Caco-2 (cell line): ENCODE measurements around the gene SNX4. TPM values are rescaled to one million over a fixed set of nuclear protein-coding genes. Genes with fewer than 3 reads are reported as not detected.

Experiments used
- BruUV-seq: library from RNA; stranded (reverse); fragments of 400-500 nt; replicated peaks from 2 replicates; lab custom pipeline; 2021; lab: Mats Ljungman, UMichigan
- CTCF ChIA-PET: fragments of 300-600 bp; sonication (Branson Sonifier 250); formaldehyde crosslinking; loops from one replicate; lab custom pipeline; 2022; ENCODE audit warnings: antibody characterized with exemption; lab: Charles Lee
- POLR2A ChIA-PET: fragments of 300-600 bp; sonication (Branson Sonifier 250); formaldehyde crosslinking; loops from one replicate; lab custom pipeline; 2022; ENCODE audit warnings: antibody characterized with exemption; lab: Charles Lee
- DNase-seq, 2 experiments: peaks; one replicate each; pipeline versions ENCODE4 v3.0.0 to v3.0.0-alpha.2; 2020 to 2022
- H3K27me3 ChIP-seq: replicated peaks from 2 replicates; pipeline ENCODE4 v1.6.0; 2011; ENCODE audit warnings: low read length; ENCODE audit not compliant: control insufficient read depth, insufficient read depth
- H3K36me3 ChIP-seq: 2 replicates; pipeline ENCODE4 v1.5.1; 2011; ENCODE audit warnings: low read length; ENCODE audit not compliant: control insufficient read depth, insufficient read depth
- H3K4me1 ChIP-seq: fragments of 250-450 bp; sonication (Bioruptor Pico); 2 replicates; pipeline ENCODE4 v1.5.1; 2020; ENCODE audit warnings: mild to moderate bottlenecking
- H3K4me3 ChIP-seq: 2 replicates; pipeline ENCODE4 v1.5.1; 2011; ENCODE audit warnings: low read depth, mild to moderate bottlenecking, control low read depth, low read length
- H3K9me3 ChIP-seq: fragments of 250-450 bp; sonication (Bioruptor Pico); 2 replicates; pipeline ENCODE4 v1.5.1; 2020; ENCODE audit warnings: mild to moderate bottlenecking, moderate library complexity
- H3K27ac Mint-ChIP-seq: one replicate; pipeline ENCODE4 v1.8.0; 2022; ENCODE audit warnings: mixed read lengths; ENCODE audit not compliant: unreplicated experiment
- H3K27me3 Mint-ChIP-seq: one replicate; pipeline ENCODE4 v1.8.0; 2022; ENCODE audit warnings: mixed read lengths; ENCODE audit not compliant: insufficient read depth, unreplicated experiment
- H3K36me3 Mint-ChIP-seq: one replicate; pipeline ENCODE4 v1.8.0; 2022; ENCODE audit warnings: mild to moderate bottlenecking, mixed read lengths; ENCODE audit not compliant: insufficient read depth, unreplicated experiment
- H3K4me1 Mint-ChIP-seq: one replicate; pipeline ENCODE4 v1.8.0; 2022; ENCODE audit warnings: low read depth, mixed read lengths; ENCODE audit not compliant: unreplicated experiment
- H3K4me3 Mint-ChIP-seq: one replicate; pipeline ENCODE4 v1.8.0; 2022; ENCODE audit warnings: mild to moderate bottlenecking, moderate library complexity, mixed read lengths; ENCODE audit not compliant: unreplicated experiment
- H3K9me3 Mint-ChIP-seq: one replicate; pipeline ENCODE4 v1.8.0; 2022; ENCODE audit warnings: mixed read lengths; ENCODE audit not compliant: unreplicated experiment
- intact Hi-C: fragments of 100-400 bp; cut with micrococcal nuclease; formaldehyde crosslinking; loops from one replicate; pipeline ENCODE4 v1.10.0; 2022; ENCODE audit not compliant: unreplicated experiment
- total RNA-seq: library from RNA; stranded (reverse); gene quantifications from 2 replicates; pipeline ENCODE4 v1.2.3, GENCODE V29; 2022
- TF ChIP-seq, protein P1 (sequence below), 2 experiments: fragments of 200-600 bp in 1 of 2; IDR thresholded peaks; 1 replicate in 1 of 2; 2 replicates in 1 of 2; pipeline versions ENCODE4 v1.5.1 to v1.8.0; 2011 to 2022; ENCODE audit warnings: antibody characterized with exemption in 1 of 2, control low read depth in 1 of 2, inconsistent platforms in 1 of 2, low read depth in 1 of 2, low read length in 1 of 2, mild to moderate bottlenecking in 1 of 2, moderate library complexity in 1 of 2; ENCODE audit not compliant: insufficient read depth in 1 of 2, severe bottlenecking in 1 of 2, unreplicated experiment in 1 of 2

Gene SNX4
- total RNA-seq, 1 experiment from 2014 or later = 59.0 TPM

DNA sequence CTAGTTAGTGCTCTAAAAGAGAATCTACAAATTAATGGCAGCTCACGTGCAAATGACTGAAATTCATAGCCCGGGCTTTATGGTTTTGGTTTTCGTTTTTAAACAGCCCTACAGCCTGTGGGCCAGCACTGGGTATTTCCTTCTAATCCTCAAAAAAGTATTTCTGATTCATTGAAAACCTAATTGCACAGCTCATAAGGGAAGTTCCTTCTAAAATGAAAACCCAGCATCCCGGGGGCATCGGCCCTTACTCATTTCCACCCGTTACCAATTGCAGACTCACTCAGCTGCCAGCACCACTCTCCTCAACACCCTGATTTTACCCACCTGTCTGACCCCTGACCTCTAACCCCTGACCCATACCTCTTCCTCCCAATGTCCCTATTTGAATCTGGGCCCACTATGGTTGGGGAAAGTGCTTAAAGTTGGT lies 85.4 kb downstream of the SNX4 start:
- intact Hi-C loops = loop anchor here (5.0 to 10.0 kb wide), 2 partner anchors 220 to 437 kb away; partner anchors contain the start of gene SLC12A8
- no peak overlapping the region for H3K4me3 ChIP-seq
- BruUV-seq = no TSS peak
- no peaks in the 10 kb centered on the region for H3K9me3 ChIP-seq
- H3K36me3 Mint-ChIP-seq = no peaks in the 10 kb centered on the region
- no peaks in the 10 kb centered on the region for H3K27me3 Mint-ChIP-seq
- ChIA-PET POLR2A (no interaction called here), CTCF (no interaction called here)
- H3K27ac Mint-ChIP-seq = no peak overlapping the region
- peaks cover 20% of the 10 kb centered on the region for H3K4me1 Mint-ChIP-seq
- peaks cover 18% of the 10 kb centered on the region for H3K4me1 ChIP-seq
- no peak for DNase-seq
- H3K36me3 ChIP-seq = no peaks in the 10 kb centered on the region
- no peaks in the 10 kb centered on the region for H3K9me3 Mint-ChIP-seq
- H3K27me3 ChIP-seq = no peaks in the 10 kb centered on the region
- no peak overlapping the region for H3K4me3 Mint-ChIP-seq
- TF ChIP-seq, protein P1, sequence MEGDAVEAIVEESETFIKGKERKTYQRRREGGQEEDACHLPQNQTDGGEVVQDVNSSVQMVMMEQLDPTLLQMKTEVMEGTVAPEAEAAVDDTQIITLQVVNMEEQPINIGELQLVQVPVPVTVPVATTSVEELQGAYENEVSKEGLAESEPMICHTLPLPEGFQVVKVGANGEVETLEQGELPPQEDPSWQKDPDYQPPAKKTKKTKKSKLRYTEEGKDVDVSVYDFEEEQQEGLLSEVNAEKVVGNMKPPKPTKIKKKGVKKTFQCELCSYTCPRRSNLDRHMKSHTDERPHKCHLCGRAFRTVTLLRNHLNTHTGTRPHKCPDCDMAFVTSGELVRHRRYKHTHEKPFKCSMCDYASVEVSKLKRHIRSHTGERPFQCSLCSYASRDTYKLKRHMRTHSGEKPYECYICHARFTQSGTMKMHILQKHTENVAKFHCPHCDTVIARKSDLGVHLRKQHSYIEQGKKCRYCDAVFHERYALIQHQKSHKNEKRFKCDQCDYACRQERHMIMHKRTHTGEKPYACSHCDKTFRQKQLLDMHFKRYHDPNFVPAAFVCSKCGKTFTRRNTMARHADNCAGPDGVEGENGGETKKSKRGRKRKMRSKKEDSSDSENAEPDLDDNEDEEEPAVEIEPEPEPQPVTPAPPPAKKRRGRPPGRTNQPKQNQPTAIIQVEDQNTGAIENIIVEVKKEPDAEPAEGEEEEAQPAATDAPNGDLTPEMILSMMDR (IDR thresholded peaks at IDR 0.05; ENCODE audit: insufficient read depth in 1 of 2, low read depth in 1 of 2, low read length in 1 of 2, severe bottlenecking in 1 of 2, unreplicated experiment in 1 of 2) = no peak

DNA sequence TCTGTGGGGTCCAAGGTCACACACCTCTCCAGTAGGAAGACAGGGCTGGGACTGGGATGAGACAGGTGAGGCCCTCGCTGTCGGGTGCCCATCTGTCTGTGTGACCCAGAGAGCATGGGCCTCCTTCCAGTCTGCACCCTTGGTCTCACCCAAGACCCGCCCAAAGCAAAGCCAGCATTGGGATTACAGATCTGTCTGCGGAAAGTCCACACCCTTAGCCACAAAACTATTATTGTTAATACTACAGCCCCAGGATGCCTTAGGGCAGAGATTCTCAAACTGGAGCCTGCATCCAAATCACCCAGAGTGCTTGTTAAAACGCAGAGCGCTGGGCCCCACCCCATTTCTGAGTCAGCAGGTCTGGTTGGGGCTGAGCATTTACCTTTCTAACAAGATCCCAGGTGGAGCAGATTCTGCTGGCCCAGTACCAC lies 86.4 kb downstream of the SNX4 start:
- Mint-ChIP-seq H3K9me3 (no peaks in the 10 kb centered on the region), H3K4me3 (no peak overlapping the region), H3K36me3 (no peaks in the 10 kb centered on the region), H3K27ac (no peak overlapping the region), H3K4me1 (peaks cover 12% of the 10 kb centered on the region), H3K27me3 (no peaks in the 10 kb centered on the region)
- TF ChIP-seq, protein P1 (IDR thresholded peaks at IDR 0.05; ENCODE audit: insufficient read depth in 1 of 2, low read depth in 1 of 2, low read length in 1 of 2, severe bottlenecking in 1 of 2, unreplicated experiment in 1 of 2) = no peak
- Histone ChIP-seq H3K4me1 (peaks cover 8% of the 10 kb centered on the region), H3K27me3 (no peaks in the 10 kb centered on the region), H3K36me3 (no peaks in the 10 kb centered on the region), H3K4me3 (no peak overlapping the region), H3K9me3 (no peaks in the 10 kb centered on the region)
- BruUV-seq = no TSS peak
- intact Hi-C loops = loop anchor here (10.0 kb wide), 1 partner anchor 219 kb away; the partner anchor contains the start of gene SLC12A8
- ChIA-PET POLR2A (no interaction called here), CTCF (no interaction called here)
- no peak for DNase-seq

DNA sequence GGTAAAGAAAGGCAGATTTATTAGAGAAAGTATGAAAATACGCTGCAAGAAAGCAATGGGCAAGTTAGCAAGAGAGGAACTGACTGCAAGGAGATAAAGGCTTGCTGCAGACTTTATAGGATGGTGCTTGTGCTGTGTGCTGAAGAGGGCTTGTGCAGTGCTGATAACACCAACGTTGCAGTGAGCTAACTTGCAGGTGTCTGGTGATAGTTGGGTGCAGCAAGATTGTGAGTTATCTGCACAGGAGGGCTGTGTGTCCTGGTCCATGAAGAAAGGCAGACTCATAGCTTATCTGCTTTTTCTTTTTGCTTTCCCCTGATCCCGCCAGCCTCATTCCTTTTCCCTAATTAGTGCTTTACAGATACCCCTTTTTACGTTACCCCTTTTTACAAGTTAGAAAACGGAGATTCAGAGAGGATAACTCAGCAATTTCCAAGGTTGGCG lies 86.9 kb downstream of the SNX4 start:
- ChIA-PET CTCF (no interaction called here), POLR2A (no interaction called here)
- TF ChIP-seq, protein P1 (IDR thresholded peaks at IDR 0.05; ENCODE audit: insufficient read depth in 1 of 2, low read depth in 1 of 2, low read length in 1 of 2, severe bottlenecking in 1 of 2, unreplicated experiment in 1 of 2) = no peak
- no peaks in the 10 kb centered on the region for H3K9me3 ChIP-seq
- H3K27me3 ChIP-seq = no peaks in the 10 kb centered on the region
- no peaks in the 10 kb centered on the region for H3K36me3 ChIP-seq
- Mint-ChIP-seq H3K4me1 (peaks cover 7% of the 10 kb centered on the region), H3K27me3 (no peaks in the 10 kb centered on the region), H3K9me3 (no peaks in the 10 kb centered on the region), H3K36me3 (no peaks in the 10 kb centered on the region), H3K4me3 (no peak overlapping the region), H3K27ac (no peak overlapping the region)
- intact Hi-C loops = loop anchor here (10.0 kb wide), 1 partner anchor 218 kb away; the partner anchor contains the start of gene SLC12A8
- DNase-seq = no peak
- no TSS peak for BruUV-seq
- H3K4me1 ChIP-seq = peaks cover 3% of the 10 kb centered on the region; the same call in 1 of the 2 replicates
- no peak overlapping the region for H3K4me3 ChIP-seq
